GM19455 (cell line): ENCODE data around the gene PCCA.

Experiments used
- ATAC-seq: cut with Tn5 transposase; IDR thresholded peaks from one replicate; pipeline ENCODE4 v1.9.1; 2021; ENCODE audit not compliant: unreplicated experiment

The PCCA gene

DNA sequence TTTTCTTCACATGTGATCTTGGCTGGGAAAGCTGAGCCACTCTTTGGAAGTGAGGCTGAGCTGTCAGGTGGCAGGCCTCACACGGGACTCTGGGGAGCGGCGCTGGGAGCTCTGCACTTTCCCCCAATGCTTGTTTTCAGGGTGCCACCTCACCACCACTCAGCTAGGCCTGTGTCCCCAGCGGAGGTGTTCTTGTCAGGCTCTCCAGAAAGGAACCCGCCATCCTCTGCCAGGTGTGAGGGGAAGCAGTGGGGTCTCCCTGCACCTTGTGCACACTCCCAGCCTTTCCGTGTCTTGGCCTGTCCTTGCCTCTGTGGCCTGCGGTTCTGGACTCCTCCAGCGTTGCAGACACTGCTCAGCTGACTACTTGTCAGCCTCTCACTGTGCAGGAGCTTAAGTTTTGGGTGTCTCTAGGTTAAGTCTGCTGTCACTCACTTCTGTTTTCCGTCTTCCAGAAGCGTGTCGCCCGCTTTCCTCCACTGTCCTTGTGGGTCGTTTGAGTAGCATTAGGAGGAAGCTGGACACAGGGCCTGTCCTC lies 447.8 kb downstream of the PCCA start:
- no peak for ATAC-seq

DNA sequence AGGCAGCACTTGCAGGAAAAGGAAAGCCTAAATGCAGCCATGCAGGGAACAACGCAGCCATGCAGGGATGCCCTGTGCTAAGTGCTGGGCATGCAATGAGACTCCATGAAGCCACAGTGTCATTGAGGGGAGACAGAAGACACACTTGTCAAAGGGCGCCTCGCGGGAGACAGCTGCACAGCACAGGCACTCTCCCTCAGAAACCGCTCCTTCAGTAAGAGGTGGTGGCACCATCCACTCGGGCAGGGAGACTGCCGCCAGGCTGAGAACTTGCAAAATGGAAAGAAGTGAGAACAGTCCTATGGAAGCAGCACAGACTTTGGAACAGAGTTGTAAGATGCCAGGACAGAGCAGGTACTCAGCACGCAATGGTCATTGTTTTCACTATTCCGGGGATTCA lies 448.6 kb downstream of the PCCA start:
- ATAC-seq: no peak

DNA sequence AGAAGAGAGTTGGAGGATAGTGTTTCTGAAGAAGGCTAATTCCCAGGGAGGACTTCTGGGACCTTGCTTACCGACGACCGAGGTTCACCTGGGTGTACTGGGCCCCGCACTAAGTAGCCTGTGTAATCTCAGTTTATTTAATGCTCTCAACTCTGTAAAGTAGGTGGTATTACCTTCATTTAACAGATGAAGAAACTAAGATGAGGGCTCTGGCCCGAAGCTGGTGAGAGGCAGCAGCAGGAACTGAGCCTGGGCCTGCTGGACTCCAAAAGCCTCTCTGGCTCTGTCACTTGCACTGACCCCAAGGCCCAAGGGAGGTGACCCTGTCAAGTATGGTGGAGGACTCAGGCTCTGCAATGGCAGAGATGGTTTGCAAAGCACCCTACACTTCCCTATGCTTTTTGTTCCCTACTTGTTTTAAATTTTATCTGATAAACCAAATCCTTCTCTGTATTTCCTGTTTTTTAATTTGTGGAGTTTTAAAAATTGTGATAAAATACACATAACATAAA lies 449.1 kb downstream of the PCCA start:
- no peak for ATAC-seq

DNA sequence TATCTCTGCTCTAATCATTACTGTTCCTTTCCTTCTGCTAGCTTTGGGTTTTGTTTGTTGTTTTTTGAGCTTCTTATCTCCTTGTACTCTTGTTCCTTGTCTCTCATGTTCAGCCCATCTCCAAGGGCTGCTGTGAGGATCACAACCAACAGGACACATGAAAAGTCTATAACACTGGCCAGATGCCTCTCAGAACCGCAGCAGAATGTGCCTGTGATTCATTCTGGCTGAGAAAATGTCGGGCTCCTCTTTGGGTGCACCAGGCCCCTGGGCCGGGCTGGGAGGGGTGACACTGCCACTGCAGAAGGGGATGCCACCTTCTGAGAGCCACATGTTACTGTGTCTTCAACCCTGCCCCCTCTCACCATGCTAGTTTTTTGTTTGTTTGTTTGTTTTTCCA lies 451.7 kb downstream of the PCCA start:
- no peak for ATAC-seq

DNA sequence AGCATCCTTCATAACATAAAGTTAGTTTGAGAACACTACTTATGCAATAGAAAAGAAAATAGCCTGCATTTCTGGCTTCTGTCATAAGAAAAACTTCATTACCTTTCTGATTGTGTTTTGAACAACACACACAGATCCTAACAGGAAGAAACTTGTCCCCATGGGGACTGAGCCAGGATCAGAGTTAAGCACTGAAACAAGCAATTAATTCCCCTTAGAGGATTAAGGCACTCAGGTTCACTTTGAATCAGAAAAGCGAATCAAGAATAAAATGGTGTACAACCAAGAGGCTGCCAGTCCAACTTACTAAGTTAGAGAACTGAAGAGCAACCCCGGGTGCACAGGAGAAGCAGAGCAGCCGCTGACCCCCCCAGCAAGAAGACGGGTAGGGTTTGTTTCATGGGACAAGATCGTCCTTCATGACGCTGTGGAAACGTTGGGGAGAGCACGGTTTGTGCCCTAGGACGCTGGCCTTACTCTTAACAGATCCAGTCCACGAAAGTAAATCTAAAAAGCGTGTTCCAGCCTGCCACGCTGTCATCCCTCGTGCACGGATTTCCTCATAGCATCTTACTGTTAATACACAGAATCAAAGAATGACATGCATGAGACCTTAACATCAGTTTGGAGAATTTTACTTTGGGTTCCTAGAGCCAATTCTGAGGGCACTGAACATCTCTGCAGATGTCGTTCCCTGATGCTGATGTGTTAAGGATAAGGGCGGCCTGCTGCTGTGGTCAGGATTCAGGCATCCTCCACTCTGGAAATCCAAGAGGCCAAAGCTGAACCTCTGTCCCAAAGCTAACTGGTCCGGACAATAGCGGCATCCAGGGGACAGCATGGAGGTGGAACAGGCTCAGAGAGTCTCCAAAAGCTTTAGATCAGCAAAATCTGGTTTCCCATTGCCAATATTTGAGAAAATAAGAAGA lies 453.3 kb downstream of the PCCA start:
- no peak for ATAC-seq

DNA sequence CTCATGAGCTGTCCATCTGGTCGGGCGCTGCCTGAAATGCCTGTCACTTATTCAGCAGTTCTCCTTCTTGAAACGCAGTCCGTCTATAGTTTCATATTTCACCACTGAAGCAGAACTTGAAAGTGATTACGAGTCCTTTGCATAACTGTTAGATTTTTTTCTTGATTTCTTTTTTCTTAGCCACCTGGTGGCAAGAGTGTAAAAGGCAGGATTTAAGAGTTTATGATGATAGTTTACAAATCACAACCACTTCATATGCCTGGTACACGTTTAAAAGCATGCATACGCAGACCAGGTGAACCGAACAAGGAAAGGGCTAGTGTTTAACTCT lies 453.9 kb downstream of the PCCA start:
- ATAC-seq: peak; percentile 76

DNA sequence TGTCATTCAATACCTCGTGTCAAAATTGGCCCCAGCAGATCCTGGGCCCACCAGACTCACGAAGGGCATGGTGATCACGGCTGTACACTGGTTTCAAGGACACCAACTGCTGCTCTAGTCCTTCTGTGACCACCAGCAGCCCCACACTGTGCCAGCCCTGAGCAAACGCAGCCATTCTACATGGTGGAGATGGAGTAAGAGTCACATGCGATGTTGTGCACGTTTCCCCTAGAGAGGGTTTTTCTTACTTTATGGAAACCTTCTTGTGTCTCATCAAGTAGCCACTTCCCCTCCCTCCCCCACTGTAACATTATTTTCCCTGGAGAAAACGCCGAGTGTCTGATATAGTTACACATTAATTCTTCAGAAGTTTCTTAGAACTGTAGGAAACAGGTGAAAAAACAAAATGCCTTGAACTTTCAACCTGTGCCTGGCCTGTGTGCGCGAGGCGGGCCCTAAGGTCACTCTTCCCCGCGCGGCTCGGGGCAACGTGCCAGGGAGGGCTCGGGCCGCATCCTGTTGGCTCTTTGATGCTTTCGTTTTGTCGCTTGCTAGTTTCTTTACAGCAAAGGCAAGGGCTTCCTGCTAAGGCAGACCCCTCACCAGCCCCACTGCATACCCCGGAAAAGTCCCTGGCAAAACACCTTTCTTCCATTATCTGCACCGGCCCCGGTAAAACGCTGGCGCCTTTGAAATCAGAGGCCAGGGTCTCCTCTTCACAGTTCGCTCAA lies 455.1 kb downstream of the PCCA start:
- no peak for ATAC-seq

DNA sequence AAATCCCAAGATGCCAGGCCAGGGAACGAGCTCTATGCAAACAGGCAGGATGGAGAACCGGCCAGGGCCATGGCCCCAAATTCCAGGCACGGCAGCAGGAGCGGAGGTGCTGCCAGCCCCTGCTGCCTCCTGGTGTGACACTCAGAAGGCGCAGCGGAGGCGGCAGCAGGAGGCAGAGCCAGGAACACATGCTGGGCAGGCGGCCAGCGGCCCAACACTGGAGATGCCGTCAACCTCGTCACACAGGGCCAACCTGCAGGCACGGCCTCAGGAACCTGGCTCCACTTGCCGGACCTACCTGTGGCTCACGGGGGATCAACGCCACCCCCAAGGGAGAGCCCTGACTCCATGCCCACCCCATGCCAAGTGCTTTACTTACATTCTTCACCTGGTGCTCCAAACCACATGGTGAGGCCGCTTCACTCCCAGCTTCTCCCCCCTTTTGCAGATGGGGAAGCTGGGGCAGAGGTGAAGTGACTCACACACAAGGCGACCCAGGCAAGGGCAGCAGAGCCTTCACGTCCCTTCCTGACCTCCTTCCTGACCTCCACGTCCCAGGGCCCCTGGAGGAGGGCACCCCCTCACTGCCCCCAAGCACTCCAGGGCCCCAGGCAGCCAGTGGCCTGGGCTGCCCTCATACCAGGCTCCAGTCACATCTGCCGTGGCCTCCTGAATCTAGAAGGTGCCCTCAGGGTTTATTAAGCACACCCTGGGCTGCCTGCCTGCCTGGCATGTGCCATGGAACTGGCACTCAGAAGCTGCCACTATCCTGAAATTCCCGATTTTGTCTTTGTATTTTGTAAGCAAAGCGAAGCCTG lies 456.2 kb downstream of the PCCA start:
- ATAC-seq: no peak

DNA sequence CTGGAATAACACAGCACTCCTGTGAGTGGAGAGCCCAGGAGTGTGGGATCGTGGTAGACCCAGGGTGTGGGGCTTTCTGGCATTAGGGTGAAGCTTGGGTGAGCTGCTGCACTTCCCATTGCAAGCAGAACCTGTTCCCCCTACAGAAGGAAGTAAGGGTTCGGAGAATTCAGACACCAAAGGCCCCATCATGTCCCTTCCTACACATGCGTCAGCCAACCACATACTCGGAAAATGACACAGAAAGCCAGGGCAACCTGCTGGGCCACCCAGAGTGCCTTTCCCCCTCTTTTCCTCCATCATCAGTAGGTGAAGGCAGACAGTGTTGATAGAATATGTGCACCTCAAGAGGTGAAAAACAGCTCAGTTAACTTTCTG lies 456.8 kb downstream of the PCCA start:
- no peak for ATAC-seq

DNA sequence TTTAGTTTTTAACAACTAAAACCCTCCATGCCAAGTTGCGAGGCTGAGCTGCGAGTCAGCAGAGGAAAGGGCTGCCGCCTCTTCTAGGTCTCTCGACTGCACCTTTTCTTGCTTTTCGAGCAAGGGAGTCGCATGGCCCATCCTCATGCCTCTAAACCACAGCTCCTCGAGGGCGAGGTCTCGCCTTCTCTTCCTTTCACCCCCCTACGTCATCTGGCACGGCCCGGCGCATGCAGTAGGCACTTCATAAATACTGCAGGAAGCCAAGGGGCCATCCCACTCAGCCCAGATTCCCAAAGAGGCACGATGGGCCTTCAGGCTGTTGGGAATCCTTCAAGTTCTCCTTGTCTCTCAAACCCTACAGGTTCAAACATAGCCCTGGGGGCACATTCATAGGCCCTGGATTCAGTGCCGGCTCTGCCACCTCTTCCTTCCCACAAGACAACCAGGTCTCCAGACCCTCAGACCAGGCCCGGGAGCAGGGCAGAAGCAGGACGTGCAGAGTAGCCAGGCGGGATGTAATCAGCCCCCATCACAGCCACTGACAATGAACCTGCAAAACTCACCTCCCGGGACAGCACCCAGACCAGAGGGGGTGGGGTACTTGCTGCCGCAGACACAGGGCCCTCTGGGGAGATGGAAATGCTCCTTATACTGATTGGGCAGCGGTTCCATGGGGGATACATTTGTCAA lies 458.0 kb downstream of the PCCA start:
- no peak for ATAC-seq

DNA sequence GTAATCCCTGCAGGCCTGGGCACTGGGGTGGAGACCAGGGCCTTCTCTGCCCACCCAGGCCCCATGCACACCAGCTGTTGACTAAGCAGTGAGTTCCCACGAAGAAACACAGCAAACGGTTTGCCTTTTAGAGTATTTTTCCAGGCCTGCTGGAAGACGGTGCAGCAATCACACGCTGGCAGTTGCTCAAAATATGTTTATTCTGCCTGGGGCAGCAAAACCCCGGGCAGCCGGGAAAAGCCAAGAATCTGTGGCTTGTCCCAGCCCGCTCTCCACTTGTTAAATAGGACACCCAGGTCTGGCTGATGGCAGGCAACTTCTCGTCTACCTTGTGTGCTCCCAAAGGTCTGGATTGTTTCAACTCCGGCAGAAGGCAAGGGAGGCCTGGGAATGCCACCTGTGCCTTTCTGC lies 458.9 kb downstream of the PCCA start:
- no peak for ATAC-seq

DNA sequence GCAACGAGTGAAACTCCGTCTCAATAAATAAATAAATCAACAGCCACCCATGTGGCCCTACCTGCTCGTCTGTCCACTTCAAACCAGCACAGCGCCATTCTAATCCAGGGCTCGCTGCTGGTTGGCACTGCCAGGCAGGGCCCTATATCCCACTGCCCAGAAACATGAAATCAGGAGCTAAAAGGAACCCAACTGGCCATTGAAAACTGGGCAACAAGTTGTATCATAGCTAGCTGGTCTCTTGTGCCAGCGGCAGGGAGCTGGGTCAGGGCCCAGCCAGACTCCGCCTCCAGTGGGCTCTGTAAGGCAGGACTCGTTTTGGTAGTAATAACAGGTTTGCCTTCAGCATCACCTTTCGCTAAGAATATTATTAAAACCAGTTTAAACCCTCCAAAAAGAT lies 460.4 kb downstream of the PCCA start:
- no peak for ATAC-seq

DNA sequence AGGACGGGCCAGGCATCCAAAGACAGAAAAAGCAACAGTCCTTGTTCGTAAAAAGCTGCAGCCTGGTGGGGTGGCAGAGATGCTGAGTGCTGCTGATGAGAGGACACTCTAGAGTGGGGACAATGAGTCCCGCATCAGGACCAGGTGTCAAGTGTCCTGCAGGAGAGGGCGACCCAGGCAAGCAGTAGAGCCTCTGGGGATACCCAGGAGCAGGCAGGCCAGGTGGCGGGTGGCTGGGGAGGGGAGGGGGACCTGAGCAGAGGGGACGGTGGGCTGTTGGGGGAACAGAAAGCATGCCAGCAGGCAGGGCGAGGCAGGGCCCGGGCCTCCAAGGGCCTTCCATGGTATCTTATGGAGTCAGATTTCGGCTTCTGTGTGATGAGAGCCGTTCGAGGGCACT lies 463.9 kb downstream of the PCCA start:
- no peak for ATAC-seq

DNA sequence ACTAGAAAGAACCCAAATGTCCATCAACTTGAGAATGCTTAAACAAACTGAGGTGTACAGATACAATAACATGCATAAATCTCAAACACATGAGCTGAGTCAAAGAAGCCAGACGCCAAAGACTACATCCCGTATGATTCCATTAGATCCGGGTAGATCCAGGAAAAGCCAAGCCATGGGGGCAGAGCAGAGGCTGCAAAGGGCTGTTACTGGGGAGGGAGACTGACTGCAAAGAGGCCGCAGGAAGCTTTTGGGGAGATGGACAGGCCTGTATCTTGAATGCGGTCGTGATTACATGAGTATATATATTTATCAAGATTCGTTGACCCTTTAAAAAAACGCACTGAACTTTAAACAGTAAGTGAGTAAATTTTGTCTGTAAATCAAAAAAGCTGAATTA lies 471.0 kb downstream of the PCCA start:
- no peak for ATAC-seq

DNA sequence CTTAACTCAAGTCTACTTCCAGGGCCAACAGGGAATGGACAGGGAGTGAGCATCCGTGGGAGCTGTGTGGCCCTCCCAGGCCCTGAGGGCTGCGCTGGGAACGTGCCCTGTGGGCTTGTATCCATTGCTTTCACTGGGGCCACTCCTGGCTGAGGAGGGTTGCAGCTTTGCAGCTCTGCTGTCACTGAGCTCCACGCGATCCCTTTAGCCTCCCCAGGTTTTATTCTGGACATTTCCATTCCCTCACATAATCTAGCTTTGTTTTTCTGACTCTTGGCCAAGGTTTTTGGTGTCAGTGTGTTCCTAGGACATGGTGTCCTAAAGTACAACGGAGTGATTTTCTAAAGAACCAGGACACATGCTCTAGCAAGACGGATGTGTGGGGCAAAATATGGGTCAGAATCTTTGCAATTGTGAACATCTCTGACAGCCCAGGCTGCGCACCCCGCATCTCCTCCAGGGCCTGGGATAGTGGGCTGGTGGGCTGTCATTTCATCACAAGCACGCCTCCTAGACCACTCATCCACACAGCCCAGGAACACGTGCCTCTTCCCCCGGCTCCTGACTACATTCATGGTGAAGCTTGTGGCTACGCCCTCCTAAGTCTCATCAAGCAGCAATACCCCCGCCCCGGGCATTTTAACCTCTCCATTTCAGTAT lies 471.7 kb downstream of the PCCA start:
- ATAC-seq: no peak

DNA sequence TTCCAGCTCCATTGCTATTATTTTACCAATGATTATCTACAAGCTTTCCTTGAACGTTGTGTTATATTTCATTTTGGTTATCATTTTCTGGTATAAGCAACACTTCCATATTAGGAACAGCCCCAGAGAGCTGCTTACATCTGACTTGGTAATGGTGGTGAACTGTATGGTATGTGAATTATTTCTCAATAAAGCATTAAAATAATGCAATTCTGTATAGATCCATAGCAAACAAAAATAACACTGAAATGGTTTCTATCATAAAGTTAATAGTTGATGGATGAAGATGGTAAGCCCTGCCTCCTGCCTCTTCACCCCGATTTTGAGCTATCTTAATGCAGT lies 472.2 kb downstream of the PCCA start:
- no peak for ATAC-seq

DNA sequence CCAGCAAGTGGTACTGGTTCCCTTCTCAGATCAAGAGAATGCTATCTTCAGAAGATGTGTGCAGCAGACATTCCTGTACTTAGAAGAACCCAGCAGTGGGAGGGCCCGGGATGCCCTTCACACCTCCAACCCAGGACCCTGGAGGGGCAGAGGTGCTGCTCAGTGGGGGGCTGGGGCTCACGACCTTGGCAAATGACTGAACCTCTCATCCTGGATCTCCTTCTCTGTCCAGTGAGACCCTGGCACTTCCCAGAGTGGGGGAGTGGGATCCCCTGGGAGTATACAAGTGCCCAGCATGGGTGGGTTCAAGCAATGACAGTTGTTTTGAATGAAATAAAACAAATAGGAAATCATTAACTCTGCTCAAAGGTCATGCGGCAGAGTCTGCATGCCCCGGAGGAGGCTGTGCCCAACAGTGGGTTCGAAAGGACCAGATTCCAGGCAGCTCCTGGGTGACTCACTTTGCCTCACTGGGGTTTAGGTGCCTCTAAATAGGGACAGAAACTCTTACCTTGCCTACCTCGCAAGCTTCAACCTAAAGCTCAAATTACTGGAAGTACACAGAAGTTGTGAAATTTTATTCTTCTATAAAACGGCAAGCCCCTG lies 472.8 kb downstream of the PCCA start:
- no peak for ATAC-seq

DNA sequence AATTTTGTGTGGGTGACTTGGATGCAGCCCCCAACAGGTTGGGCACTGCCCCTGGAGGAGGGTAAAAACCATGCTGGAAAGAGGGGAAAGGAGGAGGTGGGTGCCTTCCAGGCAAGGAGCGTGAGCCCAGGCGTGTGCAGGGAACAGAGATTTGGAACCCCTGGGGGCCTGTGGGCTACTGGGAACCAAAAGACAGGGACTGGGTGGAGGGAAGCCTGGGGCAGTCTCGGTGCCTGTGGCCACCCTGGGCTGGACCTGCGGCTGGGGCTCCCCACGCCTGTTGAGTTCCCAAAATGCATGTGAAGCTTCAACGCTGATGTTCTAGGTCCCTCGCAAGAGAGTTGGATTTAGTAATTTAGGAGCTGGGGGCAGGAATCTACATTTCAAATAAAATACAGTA lies 474.9 kb downstream of the PCCA start:
- no peak for ATAC-seq

DNA sequence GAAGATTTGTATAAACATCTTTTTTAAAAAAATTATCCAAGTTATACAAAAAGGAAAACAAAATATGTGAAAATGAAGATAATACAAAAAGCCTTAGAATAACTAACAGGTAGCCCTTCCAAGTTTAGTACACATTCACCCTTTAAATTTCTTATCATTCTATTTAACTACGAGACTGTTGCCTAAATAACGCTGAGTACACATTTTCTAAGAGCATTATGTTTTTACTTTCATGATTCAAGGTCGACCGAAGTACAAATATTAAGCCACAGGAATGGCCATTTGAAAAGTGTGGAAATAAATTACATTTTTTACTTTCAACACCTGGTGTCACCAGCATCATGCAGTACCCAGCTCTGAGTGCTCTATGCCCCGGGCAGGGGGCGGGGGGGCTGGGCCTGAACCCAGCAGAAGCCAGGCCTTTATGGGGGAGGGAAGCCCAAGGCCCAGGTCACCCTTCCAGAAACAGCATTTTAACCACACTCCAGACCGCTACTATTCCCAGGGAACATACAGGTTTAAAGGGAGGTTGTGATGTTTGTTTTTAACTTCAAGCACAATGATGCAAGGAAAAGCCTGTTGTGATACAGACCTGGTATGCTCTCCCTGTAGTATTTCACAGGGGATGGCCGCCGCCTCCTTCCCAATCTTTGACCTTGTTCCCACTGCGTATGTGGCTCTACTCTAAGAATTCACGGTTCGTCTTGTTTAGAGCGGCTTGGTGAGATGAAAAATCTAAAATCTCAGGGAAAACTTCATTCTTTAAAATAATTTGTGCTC lies 475.7 kb downstream of the PCCA start:
- no peak for ATAC-seq
